ENCODE measurements around the gene SAMD10.

- TF ChIP-seq CTCF (IDR thresholded peaks at IDR 0.05; ENCODE audit: control extremely low read depth in 1 of 3, insufficient read depth in 1 of 3, low read depth in 1 of 3, low read length in 3 of 3) (no peak), POLR2A (IDR thresholded peaks at IDR 0.05; ENCODE audit: control extremely low read depth in 1 of 2, low read depth in 2 of 2, low read length in 2 of 2) (no peak), CBX8 (IDR thresholded peaks at IDR 0.05; ENCODE audit: borderline replicate concordance, low read depth, low read length) (no peak), E2F6 (IDR thresholded peaks at IDR 0.05) (no peak), CHD7 (IDR thresholded peaks at IDR 0.05; ENCODE audit: insufficient replicate concordance, low read length) (no peak)
These were observed 45.8 kb downstream of the SAMD10 start for GRCh38 chr20:63933646-63934045.

All from H1 (cell line).